Psoas muscle (tissue), 8 donors: ENCODE results near the gene ID3. TPM values are rescaled to one million over a fixed set of nuclear protein-coding genes. Genes with fewer than 3 reads are reported as not detected.

Source experiments
- ATAC-seq, 4 donors: fragments of 200-7000 bp; cut with Tn5 transposase; one replicate each; pipeline ENCODE4 v1.9.1; 2020; ENCODE audit warnings: moderate library complexity in 3 of 4, mild to moderate bottlenecking in 2 of 4
- DNase-seq, 2 donors: peaks; one replicate each; pipeline ENCODE4 v3.0.0-alpha.2; 2020
- H3K27ac ChIP-seq: fragments of 200-600 bp; one replicate; pipeline ENCODE4 v1.8.0; 2022
- H3K27me3 ChIP-seq, 3 donors: fragments of 200-600 bp in 1 of 3; one replicate each; pipeline versions ENCODE4 v1.6.1 to v1.8.0; 2013 to 2022; ENCODE audit warnings: low read length in 2 of 3, mild to moderate bottlenecking in 2 of 3, moderate library complexity in 1 of 3; ENCODE audit not compliant: insufficient read depth in 3 of 3
- H3K36me3 ChIP-seq, 2 donors: fragments of 200-600 bp in 1 of 2; one replicate each; pipeline versions ENCODE4 v1.6.1 to v1.8.0; 2013 to 2022; ENCODE audit warnings: low read depth in 1 of 2, mild to moderate bottlenecking in 1 of 2, moderate library complexity in 1 of 2; ENCODE audit not compliant: insufficient read depth in 1 of 2
- H3K4me1 ChIP-seq: fragments of 200-600 bp; one replicate; pipeline ENCODE4 v1.8.0; 2022
- H3K4me3 ChIP-seq: fragments of 200-600 bp; one replicate; pipeline ENCODE4 v1.8.0; 2022; ENCODE audit warnings: mild to moderate bottlenecking
- H3K9me3 ChIP-seq: fragments of 200-600 bp; one replicate; pipeline ENCODE4 v1.8.0; 2022
- CTCF ChIP-seq: fragments of 200-600 bp; IDR thresholded peaks from one replicate; pipeline ENCODE4 v1.8.0; 2022; ENCODE audit warnings: antibody characterized with exemption
- WGBS, 3 donors: extraction: QIAGEN DNeasy Blood & Tissue Kit; methylation state at CpG; one replicate each; pipeline versions ENCODE4 v1.1.6 to v1.1.7; 2013; 5-methylcytosine and 5-hydroxymethylcytosine counted together
- intact Hi-C, 2 donors: fragments of 100-400 bp; cut with DNase I; formaldehyde crosslinking; loops; one replicate each; pipeline versions ENCODE4 v1.11.0 to v1.14.2; 2022
- polyA plus RNA-seq, 3 donors: library from polyadenylated mRNA; stranded (reverse); fragments of 200-250 nt; gene quantifications; one replicate each; pipeline ENCODE4 v1.2.3, GENCODE V29; 2013
- total RNA-seq, 4 donors: library from RNA; stranded (reverse); fragmentation: NEBNext Ultra II Directional in 2 of 4; extraction: Animal tissue kit (Norgen Biotek cat#: 25700) in 2 of 4; gene quantifications; one replicate each; pipeline versions ENCODE4 v1.2.1 to v1.2.4, GENCODE V29; 2021 to 2023
- donor health status: healthy with polysubstance abuse.
- donor health status: DM: no; HTN: no; CAD: no; lungs with moderate emphysema.
- donor health status: Bipolar disorder and iron deficiency.
- donor health status: healthy.
- donor health status: DM: yes; HTN: yes; CAD: no.
- donor health status: DM: no; HTN: no; CAD: no.
- donor health status: DM: no; HTN: no; CAD: no.
- donor health status: DM: yes; HTN: yes; CAD: no.

ID3 gene
- total and polyA plus RNA-seq, 7 donors, result 17.8 to 126 (median 66.8) TPM

GRCh38 chr1:23556635-23557470 lies 2.4 kb downstream of the ID3 start:
- Histone ChIP-seq H3K27ac (peak overlapping the region; percentile 79), H3K27me3 (no peaks in the 10 kb centered on the region), H3K36me3 (peaks cover 0 to 9% of the 10 kb centered on the region in 2 donors), H3K9me3 (no peaks in the 10 kb centered on the region), H3K4me3 (peak overlapping the region; percentile 74), H3K4me1 (peaks cover 34% of the 10 kb centered on the region)
- intact Hi-C loops, result no loop called here
- DNase-seq, result no peak
- ATAC-seq, result peak in 1 of 4 donors; percentile 3
- no peak for TF ChIP-seq CTCF
- WGBS, 3 donors, result 73 to 83% (median 83%) methylated on average over 4 of the region's 4 CpGs

- DNase-seq (peak in 1 of 2 donors; percentile 37), ATAC-seq (peak in 3 of 4 donors; percentile 11 to 29 (median 23))
- Histone ChIP-seq H3K27ac (peak overlapping the region; percentile 79), H3K9me3 (no peaks in the 10 kb centered on the region), H3K4me3 (peak overlapping the region; percentile 74), H3K36me3 (peaks cover 0 to 9% of the 10 kb centered on the region in 2 donors), H3K27me3 (no peaks in the 10 kb centered on the region), H3K4me1 (peaks cover 26% of the 10 kb centered on the region)
- intact Hi-C loops, result no loop called here
- WGBS, 3 donors, result 40 to 50% (median 50%) methylated on average over 9 of the region's 9 CpGs
- no peak for TF ChIP-seq CTCF
Measured at GRCh38 chr1:23555986-23556634, 3.2 kb downstream of the ID3 start.

GRCh38 chr1:23555270-23555985 lies 3.9 kb downstream of the ID3 start:
- intact Hi-C loops, result no loop called here
- no peaks in the 10 kb centered on the region for H3K9me3 ChIP-seq
- peak overlapping the region; percentile 79 for H3K27ac ChIP-seq
- WGBS, 3 donors, result 4 to 14% (median 8%) methylated on average over 15 of the region's 15 CpGs
- peak overlapping the region; percentile 74 for H3K4me3 ChIP-seq
- TF ChIP-seq CTCF, result no peak
- H3K36me3 ChIP-seq, result peaks cover 0 to 9% of the 10 kb centered on the region in 2 donors
- H3K4me1 ChIP-seq, result peaks cover 20% of the 10 kb centered on the region
- DNase-seq (peak in 1 of 2 donors; percentile 59), ATAC-seq (peak in 1 of 4 donors; percentile 1)
- H3K27me3 ChIP-seq, result no peaks in the 10 kb centered on the region

- no peaks in the 10 kb centered on the region for H3K9me3 ChIP-seq
- 1 to 3% (median 1%) methylated on average over 47 to 81 of the region's 81 CpGs for WGBS, 3 donors
- peak overlapping the region; percentile 79 for H3K27ac ChIP-seq
- peak overlapping the region; percentile 74 for H3K4me3 ChIP-seq
- peaks cover 20% of the 10 kb centered on the region for H3K4me1 ChIP-seq
- TF ChIP-seq CTCF, result peak; percentile 39
- no peaks in the 10 kb centered on the region for H3K27me3 ChIP-seq
- ATAC-seq (peak; percentile 77 to 89 (median 84)), DNase-seq (peak; percentile 83 to 90)
- intact Hi-C loops, result loop anchor here in 1 of 2 donors (5.0 kb wide), 1 partner anchor 33 kb away; no protein-coding TSS in a partner anchor
- H3K36me3 ChIP-seq, result peaks cover 0 to 9% of the 10 kb centered on the region in 2 donors
Measured at GRCh38 chr1:23554481-23555269, 4.6 kb downstream of the ID3 start.
